HepG2 (cell line): ENCODE data around the gene HSP90AB1. TPM values are rescaled to one million over a fixed set of nuclear protein-coding genes. Genes with fewer than 3 reads are reported as not detected.
A peak's percentile ranks its signal among the peaks of the same experiment; 100 is the strongest.

Experiments
- FIP1L1 ChIP-seq: fragments of 200-400 bp; formaldehyde crosslinking; IDR thresholded peaks from 2 replicates; pipeline ENCODE4 v1.6.1; 2018; ENCODE audit warnings: low read depth, mild to moderate bottlenecking, low read length, moderate library complexity, borderline replicate concordance; ENCODE audit not compliant: insufficient read depth
- FOXJ3 ChIP-seq: sonication (generic); formaldehyde crosslinking; IDR thresholded peaks from 2 replicates; pipeline ENCODE4 v1.4.0; 2020; ENCODE audit warnings: missing genetic modification reagents, mild to moderate bottlenecking, borderline replicate concordance
- GABPA ChIP-seq, 2 experiments: IDR thresholded peaks; 2 replicates each; pipeline ENCODE4 v1.6.1; 2011 to 2016; ENCODE audit warnings: low read depth in 2 of 2, low read length in 1 of 2, missing biosample characterization in 1 of 2, missing genetic modification characterization in 1 of 2
- GLI4 ChIP-seq: sonication (generic); formaldehyde crosslinking; IDR thresholded peaks from 2 replicates; pipeline ENCODE4 v1.5.1; 2020; ENCODE audit warnings: missing genetic modification reagents, mild to moderate bottlenecking, moderate library complexity, borderline replicate concordance
- KDM2A ChIP-seq: sonication (generic); formaldehyde crosslinking; IDR thresholded peaks from 2 replicates; pipeline ENCODE4 v1.4.0; 2020; ENCODE audit warnings: low read depth, missing genetic modification reagents, borderline replicate concordance
- MXD4 ChIP-seq: IDR thresholded peaks from 2 replicates; pipeline ENCODE4 v1.6.1; 2016; ENCODE audit warnings: mild to moderate bottlenecking, missing biosample characterization, missing genetic modification reagents
- NR2F6 ChIP-seq, 2 experiments: IDR thresholded peaks; 2 replicates each; pipeline ENCODE4 v1.6.1; 2016; ENCODE audit warnings: antibody characterized with exemption in 1 of 2, mild to moderate bottlenecking in 1 of 2
- POLR2AphosphoS5 ChIP-seq: IDR thresholded peaks from 2 replicates; pipeline ENCODE4 v1.6.1; 2012; ENCODE audit warnings: low read depth, low read length
- PRDM4 ChIP-seq: sonication (generic); formaldehyde crosslinking; IDR thresholded peaks from 2 replicates; pipeline ENCODE4 v1.9.0; 2021; ENCODE audit warnings: missing genetic modification reagents, borderline replicate concordance
- THAP9 ChIP-seq: sonication (generic); formaldehyde crosslinking; IDR thresholded peaks from 2 replicates; pipeline ENCODE4; 2020; ENCODE audit warnings: missing genetic modification reagents, mild to moderate bottlenecking, borderline replicate concordance
- YY1 ChIP-seq: IDR thresholded peaks from 2 replicates; pipeline ENCODE4 v1.6.1; 2011; ENCODE audit warnings: low read length, low read depth, moderate library complexity, mild to moderate bottlenecking; ENCODE audit not compliant: insufficient read depth, insufficient replicate concordance
- ZFP1 ChIP-seq: IDR thresholded peaks from 2 replicates; pipeline ENCODE4 v1.6.1; 2016
- ZKSCAN1 ChIP-seq: fragments of 150-350 bp; IDR thresholded peaks from 2 replicates; pipeline ENCODE4 v1.6.1; 2014; ENCODE audit warnings: low read length
- ZNF264 ChIP-seq: sonication (generic); formaldehyde crosslinking; IDR thresholded peaks from 2 replicates; pipeline ENCODE4 v1.4.0; 2020; ENCODE audit warnings: missing genetic modification reagents
- ZNF629 ChIP-seq: sonication (generic); formaldehyde crosslinking; conservative IDR thresholded peaks from 2 replicates; pipeline ENCODE4 v1.5.0; 2020; ENCODE audit warnings: missing genetic modification reagents
- polyA plus RNA-seq, 8 experiments: library from polyadenylated mRNA; depleted of rRNA in 3 of 8; stranded (reverse) in 7 of 8; unstranded in 1 of 8; fragments of >200 nt; fragmentation: Illumina TruSeq in 4 of 8; extraction: Trizol in 4 of 8; gene quantifications; 2 replicates each; pipeline versions ENCODE4 v1.2.1 to v1.2.3, GENCODE V29; 2011 to 2016; ENCODE audit warnings: low read depth in 4 of 8, missing spikeins in 1 of 8, mixed read lengths in 1 of 8; ENCODE audit not compliant: insufficient read depth in 1 of 8
- total RNA-seq, 5 experiments: library from RNA; depleted of rRNA; stranded (reverse); fragments of >200 nt; fragmentation: Illumina TruSeq; extraction: Trizol; gene quantifications; 2 replicates each; pipeline ENCODE4 v1.2.3, GENCODE V29; 2016; ENCODE audit warnings: low read depth in 1 of 5
- TF ChIP-seq, protein P1 (sequence below): sonication (generic); formaldehyde crosslinking; conservative IDR thresholded peaks from 2 replicates; pipeline ENCODE4 v1.4.0; 2020; ENCODE audit warnings: missing genetic modification reagents
- TF ChIP-seq, protein P2 (sequence below): sonication (generic); formaldehyde crosslinking; IDR thresholded peaks from 2 replicates; pipeline ENCODE4 v1.4.0; 2020; ENCODE audit warnings: missing genetic modification reagents
- TF ChIP-seq, protein P3 (sequence below): sonication (generic); formaldehyde crosslinking; conservative IDR thresholded peaks from 2 replicates; pipeline ENCODE4 v1.4.0; 2020; ENCODE audit warnings: missing genetic modification reagents

Gene HSP90AB1
- total and polyA plus RNA-seq, 2 of the 13 experiments (the other 11 are each of a cell fraction or from before 2014, with no cell fraction given): 1,325 to 1,472 TPM

- TF ChIP-seq, protein P1, sequence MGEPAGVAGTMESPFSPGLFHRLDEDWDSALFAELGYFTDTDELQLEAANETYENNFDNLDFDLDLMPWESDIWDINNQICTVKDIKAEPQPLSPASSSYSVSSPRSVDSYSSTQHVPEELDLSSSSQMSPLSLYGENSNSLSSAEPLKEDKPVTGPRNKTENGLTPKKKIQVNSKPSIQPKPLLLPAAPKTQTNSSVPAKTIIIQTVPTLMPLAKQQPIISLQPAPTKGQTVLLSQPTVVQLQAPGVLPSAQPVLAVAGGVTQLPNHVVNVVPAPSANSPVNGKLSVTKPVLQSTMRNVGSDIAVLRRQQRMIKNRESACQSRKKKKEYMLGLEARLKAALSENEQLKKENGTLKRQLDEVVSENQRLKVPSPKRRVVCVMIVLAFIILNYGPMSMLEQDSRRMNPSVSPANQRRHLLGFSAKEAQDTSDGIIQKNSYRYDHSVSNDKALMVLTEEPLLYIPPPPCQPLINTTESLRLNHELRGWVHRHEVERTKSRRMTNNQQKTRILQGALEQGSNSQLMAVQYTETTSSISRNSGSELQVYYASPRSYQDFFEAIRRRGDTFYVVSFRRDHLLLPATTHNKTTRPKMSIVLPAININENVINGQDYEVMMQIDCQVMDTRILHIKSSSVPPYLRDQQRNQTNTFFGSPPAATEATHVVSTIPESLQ (CRISPR knock-in tag): no peak
- TF ChIP-seq FIP1L1 (no peak), FOXJ3 (no peak), ZNF264 (CRISPR knock-in tag) (no peak), KDM2A (CRISPR knock-in tag) (no peak), POLR2AphosphoS5 (0 out of 2 replicates have a peak, but pooled peaks have one; percentile 21), ZFP1 (CRISPR knock-in tag) (no peak), ZNF629 (no peak), YY1 (peak; percentile 7), ZKSCAN1 (no peak), MXD4 (CRISPR knock-in tag) (no peak), PRDM4 (CRISPR knock-in tag) (no peak), NR2F6 (IDR thresholded peaks at IDR 0.05) (0 out of 2 replicates have a peak, but pooled peaks have one; percentile 28), NR2F6 (CRISPR knock-in tag; IDR thresholded peaks at IDR 0.05) (peak; percentile 46; the same call in 1 of the 2 replicates), GABPA (IDR thresholded peaks at IDR 0.05; ENCODE audit: low read depth, low read length) (no peak), GABPA (CRISPR knock-in tag; IDR thresholded peaks at IDR 0.05; ENCODE audit: low read depth) (peak; percentile 57), GLI4 (CRISPR knock-in tag) (no peak), THAP9 (CRISPR knock-in tag) (no peak)
- TF ChIP-seq, protein P2, sequence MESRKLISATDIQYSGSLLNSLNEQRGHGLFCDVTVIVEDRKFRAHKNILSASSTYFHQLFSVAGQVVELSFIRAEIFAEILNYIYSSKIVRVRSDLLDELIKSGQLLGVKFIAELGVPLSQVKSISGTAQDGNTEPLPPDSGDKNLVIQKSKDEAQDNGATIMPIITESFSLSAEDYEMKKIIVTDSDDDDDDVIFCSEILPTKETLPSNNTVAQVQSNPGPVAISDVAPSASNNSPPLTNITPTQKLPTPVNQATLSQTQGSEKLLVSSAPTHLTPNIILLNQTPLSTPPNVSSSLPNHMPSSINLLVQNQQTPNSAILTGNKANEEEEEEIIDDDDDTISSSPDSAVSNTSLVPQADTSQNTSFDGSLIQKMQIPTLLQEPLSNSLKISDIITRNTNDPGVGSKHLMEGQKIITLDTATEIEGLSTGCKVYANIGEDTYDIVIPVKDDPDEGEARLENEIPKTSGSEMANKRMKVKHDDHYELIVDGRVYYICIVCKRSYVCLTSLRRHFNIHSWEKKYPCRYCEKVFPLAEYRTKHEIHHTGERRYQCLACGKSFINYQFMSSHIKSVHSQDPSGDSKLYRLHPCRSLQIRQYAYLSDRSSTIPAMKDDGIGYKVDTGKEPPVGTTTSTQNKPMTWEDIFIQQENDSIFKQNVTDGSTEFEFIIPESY (CRISPR knock-in tag): no peak
- TF ChIP-seq, protein P3, sequence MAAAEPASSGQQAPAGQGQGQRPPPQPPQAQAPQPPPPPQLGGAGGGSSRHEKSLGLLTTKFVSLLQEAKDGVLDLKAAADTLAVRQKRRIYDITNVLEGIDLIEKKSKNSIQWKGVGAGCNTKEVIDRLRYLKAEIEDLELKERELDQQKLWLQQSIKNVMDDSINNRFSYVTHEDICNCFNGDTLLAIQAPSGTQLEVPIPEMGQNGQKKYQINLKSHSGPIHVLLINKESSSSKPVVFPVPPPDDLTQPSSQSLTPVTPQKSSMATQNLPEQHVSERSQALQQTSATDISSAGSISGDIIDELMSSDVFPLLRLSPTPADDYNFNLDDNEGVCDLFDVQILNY: no peak
Measured at GRCh38 chr6:44263354-44264100, 16.6 kb downstream of the HSP90AB1 start (continued).
